Memory B cell (primary cell): ENCODE data around the gene CALCA.

Source experiments
- ATAC-seq: fragments of 150-1000 bp; cut with Tn5 transposase; 2 replicates; pipeline ENCODE4 v1.10.0; 2021; ENCODE audit warnings: low read depth, mild to moderate bottlenecking, moderate library complexity
- DNase-seq, 2 donors: peaks; one replicate each; pipeline ENCODE4 v3.0.0; 2022; ENCODE audit warnings: low spot score in 2 of 2
- H3K27ac Mint-ChIP-seq: one replicate; pipeline ENCODE4 v1.8.0; 2022; ENCODE audit warnings: mild to moderate bottlenecking, moderate library complexity, mixed read lengths
- H3K27me3 Mint-ChIP-seq: one replicate; pipeline ENCODE4 v1.8.0; 2022; ENCODE audit warnings: mixed read lengths
- H3K36me3 Mint-ChIP-seq: one replicate; pipeline ENCODE4 v1.8.0; 2022; ENCODE audit warnings: mild to moderate bottlenecking, mixed read lengths
- H3K4me1 Mint-ChIP-seq: one replicate; pipeline ENCODE4 v1.8.0; 2022; ENCODE audit warnings: mixed read lengths
- H3K4me3 Mint-ChIP-seq: one replicate; pipeline ENCODE4 v1.8.0; 2022; ENCODE audit warnings: mild to moderate bottlenecking, moderate library complexity, mixed read lengths
- H3K9me3 Mint-ChIP-seq: one replicate; pipeline ENCODE4 v1.8.0; 2022; ENCODE audit warnings: mixed read lengths

The CALCA gene

DNA sequence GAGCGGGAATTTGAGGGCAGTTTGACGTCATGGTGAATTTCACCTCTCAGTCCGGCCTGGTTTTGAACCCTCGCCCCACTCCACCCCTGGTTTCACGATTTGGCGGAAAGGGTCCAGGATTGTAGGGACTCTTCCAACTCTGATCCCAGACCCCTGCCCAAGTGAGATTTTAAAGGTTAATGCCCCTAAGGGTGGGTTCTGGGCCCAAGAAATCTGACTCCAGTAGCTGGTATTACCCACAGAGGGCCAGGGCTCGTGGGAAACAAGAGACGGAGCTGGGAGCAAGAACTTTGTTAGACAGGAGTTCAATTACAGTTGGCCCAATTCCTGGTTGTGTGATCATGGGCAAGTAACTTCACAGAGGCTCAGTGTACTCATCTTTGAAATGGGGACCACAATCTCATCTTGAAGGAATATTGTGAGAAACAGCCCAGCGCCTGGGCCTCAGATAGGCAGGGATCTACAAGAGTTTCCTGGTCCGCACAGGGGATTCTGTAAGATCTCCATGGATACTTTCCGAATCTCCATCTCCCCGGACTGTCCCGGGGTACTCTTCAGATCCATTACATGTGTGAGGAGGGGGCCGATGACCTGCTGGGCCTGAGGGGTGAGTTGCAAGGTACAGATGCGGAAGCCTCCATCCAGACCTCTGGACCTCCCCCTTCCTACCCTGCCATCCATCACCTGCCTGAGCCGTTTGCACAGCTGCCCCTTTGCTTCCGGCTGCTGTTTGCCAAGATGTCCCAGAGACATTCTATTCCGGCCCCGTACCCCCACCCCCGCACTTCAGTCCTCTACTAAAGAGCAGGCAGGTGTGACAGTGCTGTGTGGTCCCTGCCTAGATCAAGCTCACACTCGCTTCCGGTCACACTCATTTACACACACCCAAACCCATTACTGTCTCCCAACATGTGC is 687 bp upstream of the CALCA start:
- no peaks in the 10 kb centered on the region for H3K9me3 Mint-ChIP-seq
- peaks cover 27% of the 10 kb centered on the region for H3K4me1 Mint-ChIP-seq
- no peaks in the 10 kb centered on the region for H3K36me3 Mint-ChIP-seq
- H3K4me3 Mint-ChIP-seq, result peak overlapping the region; percentile 72
- no peak overlapping the region for H3K27ac Mint-ChIP-seq
- ATAC-seq (peak; percentile 10), DNase-seq (no peak)
- peaks cover 41% of the 10 kb centered on the region for H3K27me3 Mint-ChIP-seq

DNA sequence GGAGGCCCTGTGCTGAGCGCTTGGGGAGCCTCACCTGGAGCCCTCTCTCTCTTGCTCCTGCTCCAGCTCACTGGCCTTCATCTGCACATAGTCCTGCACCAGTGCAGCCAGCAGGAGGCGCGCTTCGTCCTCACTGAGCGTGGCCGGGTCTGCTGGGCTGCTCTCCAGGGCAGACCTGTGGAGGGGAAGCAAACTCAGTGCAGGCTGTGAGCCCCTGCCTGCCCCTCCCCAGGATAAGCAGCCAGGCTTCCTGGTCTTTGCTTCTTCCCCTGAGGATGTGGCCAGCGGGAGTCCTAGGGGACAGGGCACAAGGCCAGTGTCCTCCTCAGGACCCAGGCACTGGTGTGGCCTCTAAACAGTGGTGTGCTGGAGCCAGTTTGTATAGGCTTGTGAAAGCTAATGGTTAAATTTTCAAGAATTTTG is 2.2 kb downstream of the CALCA start:
- peaks cover 35% of the 10 kb centered on the region for H3K27me3 Mint-ChIP-seq
- ATAC-seq (no peak), DNase-seq (peak in 1 of 2 donors; percentile 19)
- H3K27ac Mint-ChIP-seq, result no peak overlapping the region
- H3K4me3 Mint-ChIP-seq, result no peak overlapping the region
- no peaks in the 10 kb centered on the region for H3K9me3 Mint-ChIP-seq
- H3K4me1 Mint-ChIP-seq, result peaks cover 24% of the 10 kb centered on the region
- no peaks in the 10 kb centered on the region for H3K36me3 Mint-ChIP-seq

DNA sequence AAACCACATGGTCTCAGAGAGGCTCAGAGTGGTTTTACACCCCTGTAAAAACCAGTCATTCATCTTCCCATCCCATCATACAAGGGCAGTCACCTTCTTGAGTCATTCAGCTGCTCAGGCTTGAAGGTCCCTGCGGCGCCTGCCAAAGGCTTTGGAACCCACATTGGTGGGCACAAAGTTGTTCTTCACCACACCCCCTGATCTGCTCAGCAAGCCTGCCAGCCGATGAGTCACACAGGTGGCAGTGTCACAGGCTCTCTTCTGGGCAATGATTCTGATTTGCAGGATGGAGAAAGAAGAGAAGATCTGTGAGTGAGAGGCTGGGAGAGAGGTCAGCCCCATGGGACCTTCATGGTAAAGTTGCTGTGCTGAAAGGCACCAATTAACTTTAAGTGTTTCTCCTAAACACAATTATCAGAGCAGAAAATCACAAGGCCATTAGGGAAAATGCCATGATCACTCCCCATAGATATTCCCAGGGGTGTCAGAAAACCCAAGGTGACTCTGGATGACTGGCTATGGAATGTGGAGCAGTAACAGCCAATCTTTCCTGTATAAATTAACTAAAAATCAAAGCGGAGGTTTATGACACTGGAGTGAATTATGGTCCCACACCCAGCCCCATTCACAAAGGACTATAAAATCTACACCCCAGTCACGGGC is 4.4 kb downstream of the CALCA start:
- peaks cover 23% of the 10 kb centered on the region for H3K27me3 Mint-ChIP-seq
- no peak overlapping the region for H3K27ac Mint-ChIP-seq

DNA sequence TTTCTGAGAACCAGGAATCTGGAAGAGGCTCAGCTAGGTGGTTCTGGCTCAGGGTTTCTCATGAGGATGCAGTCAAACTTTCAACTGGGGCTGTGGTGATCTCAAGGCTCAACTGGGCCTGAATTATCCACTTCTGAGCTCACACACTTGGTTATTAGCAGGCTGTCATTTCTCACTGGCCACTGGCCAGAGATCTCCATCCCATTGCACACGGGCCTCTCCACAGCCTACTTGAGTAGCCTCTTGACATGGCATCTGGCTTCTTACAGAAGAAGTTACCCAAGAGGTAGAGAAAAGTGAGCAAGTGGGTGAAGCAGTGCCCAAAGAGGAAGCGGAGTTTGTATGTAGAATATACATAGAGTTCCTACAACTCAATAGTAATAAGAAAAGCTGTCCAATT is 16.0 kb downstream of the CALCA start:
- H3K36me3 Mint-ChIP-seq, result no peaks in the 10 kb centered on the region
- H3K4me3 Mint-ChIP-seq, result no peak overlapping the region
- ATAC-seq (no peak), DNase-seq (no peak)
- H3K4me1 Mint-ChIP-seq, result no peaks in the 10 kb centered on the region
- H3K9me3 Mint-ChIP-seq, result no peaks in the 10 kb centered on the region
- H3K27me3 Mint-ChIP-seq, result peaks cover 9% of the 10 kb centered on the region
- H3K27ac Mint-ChIP-seq, result no peak overlapping the region

More for the DNA sequence above, 4.4 kb downstream of the CALCA start:
- Mint-ChIP-seq H3K4me3 (no peak overlapping the region), H3K4me1 (peaks cover 4% of the 10 kb centered on the region), H3K9me3 (no peaks in the 10 kb centered on the region), H3K36me3 (no peaks in the 10 kb centered on the region)
- DNase-seq (no peak), ATAC-seq (no peak)

DNA sequence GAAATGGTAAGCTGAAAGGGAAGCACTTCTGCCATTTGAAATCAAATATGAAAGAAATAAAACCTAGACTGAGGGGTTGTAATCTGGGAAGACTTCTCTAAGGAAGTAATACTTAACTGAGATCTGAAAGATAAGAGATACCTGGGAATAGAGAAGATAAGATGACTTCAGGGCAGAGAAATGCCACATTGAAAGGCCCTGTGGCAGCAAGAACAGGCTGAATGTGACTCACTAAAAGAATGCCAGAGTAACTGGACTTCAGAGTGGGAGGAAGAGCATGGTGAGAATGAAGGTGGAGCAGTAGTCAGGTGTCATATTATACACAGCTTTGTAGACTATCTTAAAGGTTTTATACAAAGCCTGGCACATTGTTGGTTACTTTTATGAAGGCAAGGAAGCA is 17.6 kb downstream of the CALCA start:
- Mint-ChIP-seq H3K9me3 (no peaks in the 10 kb centered on the region), H3K4me3 (no peak overlapping the region), H3K36me3 (no peaks in the 10 kb centered on the region), H3K4me1 (no peaks in the 10 kb centered on the region), H3K27me3 (peaks cover 4% of the 10 kb centered on the region), H3K27ac (no peak overlapping the region)
- ATAC-seq (no peak), DNase-seq (no peak)

DNA sequence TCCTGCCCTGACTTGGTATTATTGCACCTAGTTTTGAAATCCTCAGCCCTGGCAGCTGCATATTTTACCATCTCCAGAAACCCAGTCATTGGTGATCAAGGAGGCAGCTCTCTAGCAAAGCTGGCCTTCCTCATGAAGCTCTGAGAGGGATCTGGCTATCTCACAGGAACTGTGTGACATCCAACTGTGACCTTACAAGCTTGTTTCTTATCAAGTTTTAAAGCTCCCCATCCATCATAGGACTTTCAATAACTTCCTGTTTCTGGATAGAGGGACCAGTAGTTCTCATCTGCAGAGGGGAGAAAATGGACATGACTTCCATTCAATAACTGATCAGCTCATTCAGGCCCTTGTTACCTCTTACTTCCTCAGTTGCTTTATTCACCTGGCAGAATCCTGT is 18.2 kb downstream of the CALCA start:
- Mint-ChIP-seq H3K4me3 (no peak overlapping the region), H3K36me3 (no peaks in the 10 kb centered on the region), H3K27me3 (peaks cover 4% of the 10 kb centered on the region), H3K4me1 (no peaks in the 10 kb centered on the region), H3K9me3 (no peaks in the 10 kb centered on the region), H3K27ac (no peak overlapping the region)
- DNase-seq (no peak), ATAC-seq (no peak)

DNA sequence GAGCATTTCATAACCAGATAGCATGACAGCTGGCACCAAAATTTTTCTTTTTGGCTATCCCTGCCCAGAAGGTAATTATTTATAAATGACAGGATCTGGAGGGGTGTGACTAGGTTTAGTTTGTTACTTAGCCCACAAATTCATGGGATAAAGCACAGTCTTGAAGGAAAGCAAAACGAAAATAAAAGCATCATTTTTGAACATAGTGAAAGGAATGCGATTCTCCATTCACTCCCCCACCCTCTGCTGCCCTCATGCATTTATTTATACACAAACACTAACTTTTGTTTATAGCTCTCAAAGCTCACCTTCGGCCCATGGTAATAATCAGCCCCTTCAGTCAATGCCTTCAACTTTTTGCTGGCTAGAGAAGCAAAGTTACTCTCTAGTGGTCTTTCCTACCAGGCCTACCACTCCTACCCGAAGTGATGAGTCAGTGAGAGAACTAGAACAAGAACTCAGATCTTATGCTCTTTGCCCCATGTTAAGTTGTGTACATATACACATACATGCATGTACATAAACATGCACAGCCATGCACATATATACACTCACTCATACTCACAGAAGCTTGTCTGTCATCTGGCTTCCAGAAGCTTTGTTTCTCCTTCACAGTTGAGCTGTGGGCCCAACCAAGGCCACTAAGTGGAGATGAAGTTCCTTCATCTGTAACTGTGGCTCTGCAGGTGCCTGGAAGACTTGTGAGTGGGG is 22.6 kb downstream of the CALCA start:
- Mint-ChIP-seq H3K4me3 (no peak overlapping the region), H3K27ac (no peak overlapping the region), H3K27me3 (peaks cover 2% of the 10 kb centered on the region), H3K36me3 (no peaks in the 10 kb centered on the region), H3K9me3 (no peaks in the 10 kb centered on the region), H3K4me1 (no peaks in the 10 kb centered on the region)
- no peak for ATAC-seq
- no peak for DNase-seq

DNA sequence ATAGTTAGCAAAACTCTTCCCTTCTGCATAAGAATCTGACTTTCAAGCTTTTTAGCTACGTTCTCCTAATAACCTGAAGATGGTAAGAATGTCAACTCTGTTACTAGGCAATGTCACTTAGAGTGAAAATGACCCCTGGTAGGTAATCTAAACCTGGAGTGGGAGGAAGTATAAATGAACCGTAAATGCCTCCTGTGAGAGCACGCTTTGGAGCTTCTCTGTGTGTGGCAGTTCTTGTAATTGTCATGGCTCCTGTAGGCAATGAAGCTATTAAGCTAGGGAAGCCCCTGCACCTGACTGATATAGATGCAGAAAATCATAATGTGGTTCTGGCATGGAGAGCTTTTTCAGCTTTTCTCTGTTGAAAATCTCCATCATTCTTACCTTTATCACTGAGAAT is 29.4 kb downstream of the CALCA start:
- no peak overlapping the region for H3K4me3 Mint-ChIP-seq

DNA sequence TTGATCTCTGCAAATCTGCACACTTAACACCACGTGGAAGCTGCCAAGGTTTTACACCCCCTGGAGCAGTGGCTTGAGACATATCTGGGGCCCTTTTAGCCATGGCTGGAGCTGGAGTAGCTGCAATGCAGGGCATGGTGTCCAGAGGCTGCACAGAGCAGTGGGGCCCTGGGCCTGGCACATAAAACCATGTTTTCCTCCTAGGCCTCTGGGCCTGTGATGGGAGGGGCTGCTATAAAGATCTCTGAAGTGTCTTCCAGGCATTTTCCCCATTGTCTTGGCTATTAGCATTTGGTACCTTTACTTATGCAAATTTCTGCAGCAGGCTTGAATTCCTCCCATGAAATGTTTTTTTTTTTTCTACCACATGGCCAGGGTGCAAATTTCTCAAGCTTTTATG is 33.2 kb downstream of the CALCA start:
- H3K36me3 Mint-ChIP-seq, result no peaks in the 10 kb centered on the region
- no peak overlapping the region for H3K27ac Mint-ChIP-seq
- H3K9me3 Mint-ChIP-seq, result peaks cover 4% of the 10 kb centered on the region
- H3K4me3 Mint-ChIP-seq, result no peak overlapping the region
- H3K4me1 Mint-ChIP-seq, result no peaks in the 10 kb centered on the region
- H3K27me3 Mint-ChIP-seq, result peaks cover 5% of the 10 kb centered on the region
- DNase-seq (no peak), ATAC-seq (no peak)

More for the DNA sequence above, 29.4 kb downstream of the CALCA start:
- Mint-ChIP-seq H3K4me1 (no peaks in the 10 kb centered on the region), H3K27ac (no peak overlapping the region), H3K9me3 (peaks cover 4% of the 10 kb centered on the region), H3K27me3 (peaks cover 2% of the 10 kb centered on the region), H3K36me3 (no peaks in the 10 kb centered on the region)
- no peak for DNase-seq
- ATAC-seq, result no peak

DNA sequence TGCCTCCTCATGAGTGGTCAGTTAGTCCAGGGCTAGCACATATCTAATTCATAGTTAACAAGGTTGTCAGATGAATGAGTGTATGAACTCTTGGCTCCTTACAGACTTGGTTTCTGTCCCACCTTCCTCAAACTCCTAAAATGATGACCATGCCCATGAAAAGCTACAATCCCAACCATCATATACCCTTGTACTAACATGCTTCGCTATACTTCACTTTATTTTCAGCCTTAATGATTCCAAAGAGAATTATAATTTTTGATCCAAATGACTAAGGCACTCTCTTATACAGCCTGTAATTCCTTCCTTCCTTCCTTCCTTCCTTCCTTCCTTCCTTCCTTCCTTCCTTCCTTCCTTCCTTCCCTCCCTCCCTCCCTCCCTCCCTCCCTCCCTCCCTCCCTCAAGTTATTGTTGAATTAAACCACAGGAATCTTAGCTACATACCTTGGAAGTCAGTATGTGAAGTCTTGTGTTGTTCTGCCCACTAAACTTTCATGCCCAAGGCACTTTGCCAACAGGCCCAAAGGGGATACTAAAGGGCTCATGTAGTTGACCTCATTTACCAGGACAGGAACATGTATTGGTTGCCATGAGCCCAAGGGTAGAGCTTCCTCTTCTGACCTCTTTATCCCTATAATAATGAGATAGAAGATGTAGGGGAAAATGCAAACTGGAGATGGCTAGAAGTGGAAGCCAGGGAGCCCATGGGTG is 37.4 kb downstream of the CALCA start:
- ATAC-seq, result no peak

DNA sequence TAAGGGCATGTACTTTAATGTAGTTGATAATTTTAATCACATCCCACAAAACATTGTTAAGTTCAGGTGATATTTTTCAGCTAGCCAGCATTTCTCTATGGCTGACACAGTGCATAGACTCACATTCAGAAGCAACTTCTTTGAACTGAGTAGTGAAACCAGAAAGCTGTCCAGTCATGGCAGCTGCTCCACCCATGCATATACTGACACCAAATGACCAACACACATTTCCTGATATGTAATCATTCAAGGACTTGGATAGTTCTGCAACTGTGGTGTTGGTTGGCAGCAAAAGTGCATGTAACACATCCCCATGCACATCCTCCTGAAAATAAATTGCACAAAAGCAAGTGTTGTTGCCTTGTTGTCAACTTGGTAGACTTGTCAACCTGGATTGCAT is 39.7 kb downstream of the CALCA start:
- ATAC-seq, result no peak

More for the DNA sequence above, 37.4 kb downstream of the CALCA start:
- H3K4me3 Mint-ChIP-seq, result no peak overlapping the region
- H3K4me1 Mint-ChIP-seq, result no peaks in the 10 kb centered on the region
- no peak for DNase-seq
- no peaks in the 10 kb centered on the region for H3K36me3 Mint-ChIP-seq
- H3K27ac Mint-ChIP-seq, result no peak overlapping the region
- peaks cover 9% of the 10 kb centered on the region for H3K27me3 Mint-ChIP-seq
- H3K9me3 Mint-ChIP-seq, result peaks cover 2% of the 10 kb centered on the region

DNA sequence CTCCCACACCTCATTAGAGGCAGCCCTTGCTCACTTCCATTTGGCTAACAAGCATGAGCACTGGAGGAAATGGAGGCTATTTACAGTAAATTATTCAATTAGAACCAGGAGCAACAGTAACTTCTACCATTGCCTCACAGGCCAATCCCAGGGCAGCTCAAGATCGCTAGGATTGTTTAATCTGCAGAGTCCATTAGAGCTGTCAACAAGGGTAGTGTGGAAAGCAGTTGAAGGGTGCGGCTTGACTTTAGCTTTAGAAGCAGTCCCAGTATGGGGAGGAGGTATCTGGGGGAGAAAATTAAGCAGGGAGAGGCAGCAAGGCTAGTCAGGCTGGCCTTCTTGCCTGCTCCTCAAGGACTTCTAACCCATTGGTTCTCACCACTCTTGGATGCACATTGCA is 41.8 kb downstream of the CALCA start:
- Mint-ChIP-seq H3K27ac (no peak overlapping the region), H3K9me3 (peaks cover 6% of the 10 kb centered on the region), H3K27me3 (peaks cover 12% of the 10 kb centered on the region), H3K4me1 (no peaks in the 10 kb centered on the region), H3K36me3 (no peaks in the 10 kb centered on the region), H3K4me3 (no peak overlapping the region)
- ATAC-seq (no peak), DNase-seq (no peak)

More for the DNA sequence above, 39.7 kb downstream of the CALCA start:
- H3K36me3 Mint-ChIP-seq, result no peaks in the 10 kb centered on the region
- no peaks in the 10 kb centered on the region for H3K4me1 Mint-ChIP-seq
- DNase-seq, result no peak
- no peak overlapping the region for H3K4me3 Mint-ChIP-seq
- H3K9me3 Mint-ChIP-seq, result peaks cover 6% of the 10 kb centered on the region
- peaks cover 11% of the 10 kb centered on the region for H3K27me3 Mint-ChIP-seq
- H3K27ac Mint-ChIP-seq, result no peak overlapping the region

DNA sequence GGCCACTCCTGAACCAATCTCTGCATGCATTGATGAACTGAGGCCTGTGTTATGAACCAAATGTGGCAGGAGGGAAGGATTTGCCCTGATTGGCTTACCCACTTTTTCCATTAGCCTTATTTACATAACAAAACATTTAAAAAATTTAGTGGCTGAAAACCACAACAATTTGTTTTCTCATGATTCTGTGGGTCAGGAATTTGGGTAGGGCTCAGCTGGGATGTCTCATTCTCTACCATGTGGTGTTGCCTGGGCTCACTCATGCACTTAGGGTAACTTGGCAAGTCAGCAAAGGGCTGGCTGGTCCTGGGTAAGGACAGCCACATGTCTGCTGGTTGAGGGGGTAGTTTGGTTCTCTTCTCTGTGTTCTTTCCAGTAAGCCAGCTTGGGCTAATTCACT is 45.0 kb downstream of the CALCA start:
- ATAC-seq (no peak), DNase-seq (no peak)
- Mint-ChIP-seq H3K4me3 (no peak overlapping the region), H3K9me3 (peaks cover 6% of the 10 kb centered on the region), H3K27me3 (peaks cover 14% of the 10 kb centered on the region), H3K36me3 (no peaks in the 10 kb centered on the region), H3K4me1 (no peaks in the 10 kb centered on the region), H3K27ac (no peak overlapping the region)
